ENCODE results near the gene KLHL42.

KLHL42 gene

DNA sequence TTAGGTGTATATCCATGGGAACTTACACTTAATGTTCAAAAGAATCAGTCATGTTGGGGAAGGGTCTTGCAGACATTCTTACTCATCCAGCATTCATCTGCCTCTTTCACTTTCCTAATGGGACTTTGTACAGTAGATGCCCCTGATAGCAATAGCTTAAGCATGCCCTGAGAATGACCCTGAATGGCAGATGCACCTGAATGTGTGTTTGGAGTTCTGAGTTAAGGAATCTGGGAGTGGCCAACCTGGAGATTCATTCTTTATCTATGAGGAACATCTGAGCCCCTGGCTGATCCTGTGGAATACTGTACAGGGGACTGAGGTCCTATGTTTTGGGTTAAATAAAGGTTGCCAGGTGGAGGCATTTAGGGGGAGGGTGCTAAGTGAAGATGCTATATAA is 71.3 kb downstream of the KLHL42 start:
- no peak overlapping the region for H3K4me3 ChIP-seq (ENCODE audit: low read depth, low read length)
- TF ChIP-seq CTCF (conservative IDR thresholded peaks at IDR 0.05; ENCODE audit: low read depth, low read length): no peak
- DNase-seq (ENCODE audit: low read depth): no peak

- H3K4me3 ChIP-seq (ENCODE audit: low read depth, low read length): no peak overlapping the region
- DNase-seq (ENCODE audit: low read depth): no peak
- TF ChIP-seq CTCF (conservative IDR thresholded peaks at IDR 0.05; ENCODE audit: low read depth, low read length): no peak
Measured at GRCh38 chr12:27852117-27852516, 72.1 kb downstream of the KLHL42 start.
